Measurements from ENCODE around the gene MOK.
"Not testable (repeated sequence)": the region's sequence is repeated elsewhere in the genome, so short reads cannot be mapped to it uniquely, and the experiment has no call there.

Gene MOK

GRCh38 chr14:102248121-102248520 lies 56.8 kb downstream of the MOK start:
- no peak for DNase-seq (ENCODE audit: low read depth)

- DNase-seq (ENCODE audit: low read depth) = no peak
Observed at GRCh38 chr14:102246071-102246470, 58.9 kb downstream of the MOK start.

- not testable (repeated sequence) for DNase-seq (ENCODE audit: low read depth)
Observed at GRCh38 chr14:102243795-102244194, 61.2 kb downstream of the MOK start.

- no peak for DNase-seq (ENCODE audit: low read depth)
Observed at GRCh38 chr14:102241147-102241546, 63.8 kb downstream of the MOK start.

GRCh38 chr14:102240481-102240880 lies 64.5 kb downstream of the MOK start:
- not testable (repeated sequence) for DNase-seq (ENCODE audit: low read depth)

- no peak for DNase-seq (ENCODE audit: low read depth)
Observed at GRCh38 chr14:102239231-102239630, 65.7 kb downstream of the MOK start.

- DNase-seq (ENCODE audit: low read depth) = no peak
Observed at GRCh38 chr14:102238766-102239165, 66.2 kb downstream of the MOK start.

- DNase-seq (ENCODE audit: low read depth) = no peak
Observed at GRCh38 chr14:102238131-102238530, 66.8 kb downstream of the MOK start.

- DNase-seq (ENCODE audit: low read depth) = no peak
Observed at GRCh38 chr14:102236026-102236425, 68.9 kb downstream of the MOK start.

GRCh38 chr14:102235275-102235897 lies 69.6 kb downstream of the MOK start:
- DNase-seq (ENCODE audit: low read depth) = no peak

- DNase-seq (ENCODE audit: low read depth) = no peak
Observed at GRCh38 chr14:102234331-102235264, 70.4 kb downstream of the MOK start.

GRCh38 chr14:102233081-102233480 lies 71.9 kb downstream of the MOK start:
- no peak for DNase-seq (ENCODE audit: low read depth)

GRCh38 chr14:102232348-102232625 lies 72.7 kb downstream of the MOK start:
- DNase-seq (ENCODE audit: low read depth) = no peak

GRCh38 chr14:102231476-102232347 lies 73.3 kb downstream of the MOK start:
- no peak for DNase-seq (ENCODE audit: low read depth)

- DNase-seq (ENCODE audit: low read depth) = no peak
Observed at GRCh38 chr14:102230481-102231210, 74.3 kb downstream of the MOK start.

- no peak for DNase-seq (ENCODE audit: low read depth)
Observed at GRCh38 chr14:102229739-102230092, 75.2 kb downstream of the MOK start.

- no peak for DNase-seq (ENCODE audit: low read depth)
Observed at GRCh38 chr14:102229071-102229738, 75.8 kb downstream of the MOK start.

GRCh38 chr14:102227184-102227964 lies 77.6 kb downstream of the MOK start:
- no peak for DNase-seq (ENCODE audit: low read depth)

GRCh38 chr14:102226356-102227125 lies 78.4 kb downstream of the MOK start:
- no peak for DNase-seq (ENCODE audit: low read depth)

- DNase-seq (ENCODE audit: low read depth) = no peak
Observed at GRCh38 chr14:102225936-102226335, 79.0 kb downstream of the MOK start.

All from GM04503 (cell line).